ENCODE data around the gene B9D2. TPM values are rescaled to one million over a fixed set of nuclear protein-coding genes. Genes with fewer than 3 reads are reported as not detected.

Gene B9D2
- total RNA-seq, 4 donors from 2014 or later: 5.9 to 12.5 (median 9.9) TPM

GRCh38 chr19:41320568-41320967 lies 43.4 kb downstream of the B9D2 start:
- TF ChIP-seq POLR2A (IDR thresholded peaks at IDR 0.05) (no peak), CTCF (IDR thresholded peaks at IDR 0.05) (no peak)
- H3K4me3 ChIP-seq (replicated peaks in 1 of 3): no peak overlapping the region
- intact Hi-C loops (cut with DNase I): no loop called here
- H3K9me3 ChIP-seq: no peaks in the 10 kb centered on the region
- no peak overlapping the region for H3K27ac ChIP-seq
- H3K36me3 ChIP-seq: peaks cover 23 to 35% of the 10 kb centered on the region in 2 donors
- H3K4me1 ChIP-seq: peaks cover 14 to 43% of the 10 kb centered on the region in 2 donors
- DNase-seq: no peak
- WGBS, 2 donors: 83 to 100% methylated on average over 3 to 4 of the region's 4 CpGs
- H3K27me3 ChIP-seq: no peaks in the 10 kb centered on the region

GRCh38 chr19:41320185-41320518 lies 43.8 kb downstream of the B9D2 start:
- peaks cover 10 to 38% of the 10 kb centered on the region in 2 donors for H3K4me1 ChIP-seq
- TF ChIP-seq CTCF (IDR thresholded peaks at IDR 0.05) (no peak), POLR2A (IDR thresholded peaks at IDR 0.05) (no peak)
- intact Hi-C loops (cut with DNase I): no loop called here
- no peak for DNase-seq
- H3K36me3 ChIP-seq: peaks cover 23 to 35% of the 10 kb centered on the region in 2 donors
- no peak overlapping the region for H3K27ac ChIP-seq
- no peaks in the 10 kb centered on the region for H3K9me3 ChIP-seq
- 91 to 93% methylated on average over 3 to 7 of the region's 11 CpGs for WGBS, 2 donors
- H3K4me3 ChIP-seq (replicated peaks in 1 of 3): no peak overlapping the region
- H3K27me3 ChIP-seq: no peaks in the 10 kb centered on the region

GRCh38 chr19:41319500-41320184 lies 44.3 kb downstream of the B9D2 start:
- no peak for TF ChIP-seq CTCF (IDR thresholded peaks at IDR 0.05)
- TF ChIP-seq POLR2A (IDR thresholded peaks at IDR 0.05): no peak
- Histone ChIP-seq H3K27ac (no peak overlapping the region), H3K4me1 (peaks cover 5 to 33% of the 10 kb centered on the region in 2 donors), H3K4me3 (replicated peaks in 1 of 3) (no peak overlapping the region), H3K9me3 (no peaks in the 10 kb centered on the region), H3K36me3 (peaks cover 23 to 35% of the 10 kb centered on the region in 2 donors), H3K27me3 (no peaks in the 10 kb centered on the region)
- 81 to 87% methylated on average over 19 to 20 of the region's 20 CpGs for WGBS, 2 donors
- intact Hi-C loops (cut with DNase I): no loop called here
- DNase-seq: no peak

GRCh38 chr19:41318696-41319499 lies 45.1 kb downstream of the B9D2 start:
- peaks cover 23 to 35% of the 10 kb centered on the region in 2 donors for H3K36me3 ChIP-seq

More at GRCh38 chr19:41318696-41319499, 45.1 kb downstream of the B9D2 start:
- Histone ChIP-seq H3K27me3 (no peaks in the 10 kb centered on the region), H3K4me1 (peaks cover 0 to 26% of the 10 kb centered on the region in 2 donors), H3K27ac (no peak overlapping the region), H3K4me3 (replicated peaks in 1 of 3) (no peak overlapping the region), H3K9me3 (no peaks in the 10 kb centered on the region)
- intact Hi-C loops (cut with DNase I): no loop called here
- TF ChIP-seq CTCF (IDR thresholded peaks at IDR 0.05): no peak
- TF ChIP-seq POLR2A (IDR thresholded peaks at IDR 0.05): no peak
- DNase-seq: no peak
- 91 to 97% methylated on average over 8 to 19 of the region's 19 CpGs for WGBS, 2 donors
